Measurements from ENCODE around the gene MBOAT1. TPM values are rescaled to one million over a fixed set of nuclear protein-coding genes. Genes with fewer than 3 reads are reported as not detected.

MBOAT1 gene
- polyA plus RNA-seq, 1 experiment = 2.7 TPM

DNA sequence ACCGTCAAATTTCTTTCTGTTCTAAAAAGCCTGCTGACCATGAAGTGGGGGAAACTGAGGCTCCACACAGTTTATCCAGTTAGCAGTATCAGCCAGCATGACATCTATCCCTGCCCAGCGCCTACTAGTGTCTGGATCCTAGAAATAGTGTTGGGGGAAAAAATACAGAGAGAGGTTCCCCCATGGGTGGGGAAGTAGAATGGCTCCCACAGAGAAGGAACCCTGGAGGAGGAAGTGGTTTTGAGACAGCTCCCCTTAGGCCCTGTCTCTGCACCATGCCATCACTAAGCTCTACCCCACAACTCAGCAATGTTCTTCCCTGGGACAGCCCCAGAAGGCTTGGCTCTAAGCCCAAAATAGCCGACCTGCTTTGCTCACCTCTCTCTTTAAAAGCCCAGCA lies 153.4 kb downstream of the MBOAT1 start:
- CTCF ChIA-PET = interaction anchor here (1.8 to 3.4 kb wide), 2 partner anchors 9 to 1530 kb away, joined by 6 to 9 read pairs; no protein-coding TSS in a partner anchor
- DNase-seq (ENCODE audit: low read depth) = no peak
- H3K27me3 ChIP-seq (ENCODE audit: control insufficient read depth, insufficient read depth, low read length) = peaks cover 1% of the 10 kb centered on the region; the same call in 1 of the 2 replicates
- H3K36me3 ChIP-seq (ENCODE audit: control insufficient read depth, insufficient read depth, low read length) = no peaks in the 10 kb centered on the region
- no peak overlapping the region for H3K4me3 ChIP-seq (ENCODE audit: low read depth, low read length)
- POLR2A ChIA-PET = no interaction called here
- TF ChIP-seq, protein P1, sequence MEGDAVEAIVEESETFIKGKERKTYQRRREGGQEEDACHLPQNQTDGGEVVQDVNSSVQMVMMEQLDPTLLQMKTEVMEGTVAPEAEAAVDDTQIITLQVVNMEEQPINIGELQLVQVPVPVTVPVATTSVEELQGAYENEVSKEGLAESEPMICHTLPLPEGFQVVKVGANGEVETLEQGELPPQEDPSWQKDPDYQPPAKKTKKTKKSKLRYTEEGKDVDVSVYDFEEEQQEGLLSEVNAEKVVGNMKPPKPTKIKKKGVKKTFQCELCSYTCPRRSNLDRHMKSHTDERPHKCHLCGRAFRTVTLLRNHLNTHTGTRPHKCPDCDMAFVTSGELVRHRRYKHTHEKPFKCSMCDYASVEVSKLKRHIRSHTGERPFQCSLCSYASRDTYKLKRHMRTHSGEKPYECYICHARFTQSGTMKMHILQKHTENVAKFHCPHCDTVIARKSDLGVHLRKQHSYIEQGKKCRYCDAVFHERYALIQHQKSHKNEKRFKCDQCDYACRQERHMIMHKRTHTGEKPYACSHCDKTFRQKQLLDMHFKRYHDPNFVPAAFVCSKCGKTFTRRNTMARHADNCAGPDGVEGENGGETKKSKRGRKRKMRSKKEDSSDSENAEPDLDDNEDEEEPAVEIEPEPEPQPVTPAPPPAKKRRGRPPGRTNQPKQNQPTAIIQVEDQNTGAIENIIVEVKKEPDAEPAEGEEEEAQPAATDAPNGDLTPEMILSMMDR (IDR thresholded peaks at IDR 0.05; ENCODE audit: insufficient read depth, low read depth, low read length) = no peak

DNA sequence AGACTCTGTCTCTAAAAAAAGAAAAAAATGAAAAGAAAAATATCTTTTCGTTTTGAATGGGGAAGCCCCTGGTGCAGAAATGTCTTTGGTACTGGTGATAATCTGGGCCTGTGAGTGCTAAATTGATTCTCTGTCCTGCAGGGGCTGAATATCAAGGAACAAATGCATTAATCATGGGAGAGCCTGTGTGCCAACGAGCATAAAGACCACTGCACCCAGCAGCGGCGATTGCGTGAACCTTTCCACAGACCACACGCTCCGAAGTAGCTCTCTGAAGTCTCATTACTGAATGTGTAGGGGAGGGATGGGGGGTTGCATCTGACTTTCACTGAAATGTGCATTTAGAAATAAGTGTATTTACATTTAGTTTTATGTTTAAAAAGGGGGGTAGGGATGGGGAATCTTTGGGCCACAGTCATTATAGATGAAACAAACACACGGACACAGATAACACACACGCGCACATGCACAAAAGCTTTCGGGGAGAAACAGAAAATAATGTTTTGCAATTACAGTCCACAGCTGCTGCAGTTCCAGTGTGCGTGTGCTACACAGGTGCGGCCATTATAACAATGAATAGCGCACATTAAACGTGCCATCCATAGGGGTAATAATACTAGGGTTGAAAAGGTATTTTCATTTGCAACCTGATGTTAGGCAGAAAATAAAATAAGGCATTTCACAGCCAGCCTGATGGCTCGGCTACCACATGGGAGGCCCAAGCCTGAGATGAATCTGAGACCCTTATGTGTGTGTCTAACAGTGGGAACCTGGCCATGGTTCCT lies 154.0 kb downstream of the MBOAT1 start:
- CTCF ChIA-PET = interaction anchor here (1.8 to 3.4 kb wide), 2 partner anchors 10 to 1530 kb away, joined by 6 to 9 read pairs; no protein-coding TSS in a partner anchor
- POLR2A ChIA-PET = no interaction called here
- TF ChIP-seq, protein P1 (IDR thresholded peaks at IDR 0.05; ENCODE audit: insufficient read depth, low read depth, low read length) = no peak

DNA sequence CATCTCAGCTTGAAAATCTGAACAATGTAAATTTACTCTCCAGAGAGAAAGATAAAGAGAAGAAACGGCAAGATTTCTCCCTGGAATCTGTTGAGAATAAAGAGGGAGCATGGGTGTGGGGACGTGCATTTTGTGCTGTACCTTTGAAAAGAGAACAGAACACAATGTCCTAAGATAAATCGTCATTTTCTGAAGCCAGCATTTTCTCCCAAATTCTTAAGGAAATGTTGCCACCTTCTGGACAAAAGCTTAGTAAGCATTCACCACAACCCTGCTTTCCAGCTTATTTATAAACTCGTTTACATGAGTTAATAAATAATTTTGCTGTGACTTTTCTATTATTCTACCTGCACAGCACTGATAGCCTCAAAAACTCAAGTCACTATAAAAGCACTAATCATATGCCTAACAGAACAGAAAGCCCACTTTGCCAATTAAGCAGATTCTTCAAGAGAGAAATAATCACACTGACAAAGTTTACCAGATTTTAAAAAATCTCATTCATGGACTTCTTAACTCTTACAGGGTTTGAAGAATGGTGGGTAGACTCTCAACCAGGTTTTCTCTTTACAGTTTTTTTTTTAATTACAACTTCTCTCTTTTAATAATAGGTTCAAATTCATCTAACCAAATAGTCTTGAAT lies 155.8 kb downstream of the MBOAT1 start:
- POLR2A ChIA-PET = no interaction called here
- no peaks in the 10 kb centered on the region for H3K36me3 ChIP-seq (ENCODE audit: control insufficient read depth, insufficient read depth, low read length)
- no peak for DNase-seq (ENCODE audit: low read depth)
- no peak overlapping the region for H3K4me3 ChIP-seq (ENCODE audit: low read depth, low read length)
- CTCF ChIA-PET = interaction anchor here (0.7 to 3.4 kb wide), 15 partner anchors 12 to 1528 kb away, joined by 3 to 16 read pairs (median 4); no protein-coding TSS in a partner anchor
- H3K27me3 ChIP-seq (ENCODE audit: control insufficient read depth, insufficient read depth, low read length) = peaks cover 1% of the 10 kb centered on the region; the same call in 1 of the 2 replicates
- TF ChIP-seq, protein P1 (IDR thresholded peaks at IDR 0.05; ENCODE audit: insufficient read depth, low read depth, low read length) = peak; percentile 58

More for the DNA sequence above, 154.0 kb downstream of the MBOAT1 start:
- Histone ChIP-seq H3K4me3 (ENCODE audit: low read depth, low read length) (no peak overlapping the region), H3K27me3 (ENCODE audit: control insufficient read depth, insufficient read depth, low read length) (peaks cover 1% of the 10 kb centered on the region; the same call in 1 of the 2 replicates), H3K36me3 (ENCODE audit: control insufficient read depth, insufficient read depth, low read length) (no peaks in the 10 kb centered on the region)
- DNase-seq (ENCODE audit: low read depth) = no peak

DNA sequence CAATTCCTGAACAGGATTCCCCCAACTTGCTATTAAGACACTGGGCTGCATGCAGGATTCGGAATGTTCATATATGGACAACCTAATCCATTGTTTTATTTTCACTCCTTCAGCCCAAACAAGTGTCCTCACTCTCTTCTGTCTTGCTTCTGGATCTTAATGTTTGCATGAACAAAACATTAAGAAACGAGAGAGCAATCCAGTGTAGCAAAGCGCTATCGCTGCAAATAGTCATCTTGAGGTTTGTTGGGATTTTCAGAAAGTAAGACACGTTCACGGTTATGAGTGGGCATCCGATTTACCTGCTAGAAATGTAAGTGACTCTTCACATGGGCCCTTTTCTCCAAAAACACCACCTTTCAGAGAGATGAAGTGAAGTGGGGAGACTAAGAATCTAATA lies 156.4 kb downstream of the MBOAT1 start:
- ChIA-PET POLR2A (no interaction called here), CTCF (interaction anchor here (0.7 to 3.4 kb wide), 12 partner anchors 12 to 1527 kb away, joined by 3 to 16 read pairs (median 5); no protein-coding TSS in a partner anchor)
- Histone ChIP-seq H3K4me3 (ENCODE audit: low read depth, low read length) (no peak overlapping the region), H3K36me3 (ENCODE audit: control insufficient read depth, insufficient read depth, low read length) (no peaks in the 10 kb centered on the region), H3K27me3 (ENCODE audit: control insufficient read depth, insufficient read depth, low read length) (peaks cover 1% of the 10 kb centered on the region; the same call in 1 of the 2 replicates)
- TF ChIP-seq, protein P1 (IDR thresholded peaks at IDR 0.05; ENCODE audit: insufficient read depth, low read depth, low read length) = no peak
- no peak for DNase-seq (ENCODE audit: low read depth)

Other genes with a start within 250 kb of the MBOAT1 start
- gene E2F3, start 189.4 kb upstream of the MBOAT1 start, polyA plus RNA-seq (2011; rRNA removed) = 7.0 and 8.1 TPM in 2 replicates

Measured in BJ (cell line).